Measurements from ENCODE around the gene FAM174C. TPM values are rescaled to one million over a fixed set of nuclear protein-coding genes. Genes with fewer than 3 reads are reported as not detected.

Gene FAM174C
- total RNA-seq, 1 experiment from 2014 or later, result 110 TPM

DNA sequence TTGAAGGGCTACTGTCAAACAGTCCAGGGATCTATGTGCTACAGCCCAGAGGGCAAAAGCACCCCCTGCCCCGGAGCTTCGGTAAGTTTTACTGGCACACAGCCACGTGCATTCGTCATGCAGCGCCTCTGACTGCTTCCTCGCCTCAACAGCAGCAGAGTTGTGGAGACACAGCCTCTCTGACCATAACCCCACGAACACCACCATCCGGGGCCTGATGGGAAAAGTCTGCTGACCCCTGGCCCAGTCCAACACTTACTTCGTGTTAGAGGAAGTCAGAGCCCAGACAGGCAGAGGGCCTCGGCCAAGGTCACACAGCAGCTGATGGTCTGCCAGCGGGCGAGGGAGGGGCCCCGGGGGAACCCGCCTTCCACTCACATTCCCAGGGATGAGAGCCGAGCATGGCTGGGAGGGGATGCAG, 42.7 kb upstream of the FAM174C start:
- POLR2A ChIA-PET (ENCODE audit: unreplicated experiment), result no interaction called here
- no peaks in the 10 kb centered on the region for H3K36me3 ChIP-seq (ENCODE audit: low read depth, low read length)
- intact Hi-C loops (cut with micrococcal nuclease), result no loop called here
- no peak overlapping the region for H3K4me2 ChIP-seq (ENCODE audit: low read length)
- no peaks in the 10 kb centered on the region for H3K9me2 ChIP-seq (replicated peaks; ENCODE audit: low read length)
- H2AFZ ChIP-seq (ENCODE audit: low read length), result no peak overlapping the region
- H4K20me1 ChIP-seq (ENCODE audit: low read length), result no peaks in the 10 kb centered on the region
- peak; percentile 42 for DNase-seq
- no peak for ATAC-seq
- BruUV-seq (replicated peaks), result no TSS peak
- H3K4me1 ChIP-seq (ENCODE audit: insufficient read depth, low read length), result peaks cover 11% of the 10 kb centered on the region
- H3K27ac ChIP-seq (ENCODE audit: low read length), result no peak overlapping the region; the same call in 1 of the 2 replicates
- no peaks in the 10 kb centered on the region for H3K79me2 ChIP-seq (ENCODE audit: low read length)
- no peak overlapping the region for H3K9ac ChIP-seq (ENCODE audit: low read length)
- no peaks in the 10 kb centered on the region for H3K9me3 ChIP-seq (ENCODE audit: low read length)
- H3K27me3 ChIP-seq (ENCODE audit: low read length), result no peaks in the 10 kb centered on the region
- H3K4me3 ChIP-seq (ENCODE audit: low read length), result no peak overlapping the region
- CTCF ChIA-PET, result no interaction called here
- no peaks in the 10 kb centered on the region for H3F3A ChIP-seq (ENCODE audit: low read length, unreplicated experiment)
- TF ChIP-seq EZH2phosphoT487 (IDR thresholded peaks at IDR 0.05; ENCODE audit: borderline replicate concordance, low read length) (no peak), EZH2 (IDR thresholded peaks at IDR 0.05; ENCODE audit: low read length, unreplicated experiment) (no peak)
- TF ChIP-seq, protein P1, sequence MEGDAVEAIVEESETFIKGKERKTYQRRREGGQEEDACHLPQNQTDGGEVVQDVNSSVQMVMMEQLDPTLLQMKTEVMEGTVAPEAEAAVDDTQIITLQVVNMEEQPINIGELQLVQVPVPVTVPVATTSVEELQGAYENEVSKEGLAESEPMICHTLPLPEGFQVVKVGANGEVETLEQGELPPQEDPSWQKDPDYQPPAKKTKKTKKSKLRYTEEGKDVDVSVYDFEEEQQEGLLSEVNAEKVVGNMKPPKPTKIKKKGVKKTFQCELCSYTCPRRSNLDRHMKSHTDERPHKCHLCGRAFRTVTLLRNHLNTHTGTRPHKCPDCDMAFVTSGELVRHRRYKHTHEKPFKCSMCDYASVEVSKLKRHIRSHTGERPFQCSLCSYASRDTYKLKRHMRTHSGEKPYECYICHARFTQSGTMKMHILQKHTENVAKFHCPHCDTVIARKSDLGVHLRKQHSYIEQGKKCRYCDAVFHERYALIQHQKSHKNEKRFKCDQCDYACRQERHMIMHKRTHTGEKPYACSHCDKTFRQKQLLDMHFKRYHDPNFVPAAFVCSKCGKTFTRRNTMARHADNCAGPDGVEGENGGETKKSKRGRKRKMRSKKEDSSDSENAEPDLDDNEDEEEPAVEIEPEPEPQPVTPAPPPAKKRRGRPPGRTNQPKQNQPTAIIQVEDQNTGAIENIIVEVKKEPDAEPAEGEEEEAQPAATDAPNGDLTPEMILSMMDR (conservative IDR thresholded peaks at IDR 0.05; ENCODE audit: low read depth, low read length), result no peak

DNA sequence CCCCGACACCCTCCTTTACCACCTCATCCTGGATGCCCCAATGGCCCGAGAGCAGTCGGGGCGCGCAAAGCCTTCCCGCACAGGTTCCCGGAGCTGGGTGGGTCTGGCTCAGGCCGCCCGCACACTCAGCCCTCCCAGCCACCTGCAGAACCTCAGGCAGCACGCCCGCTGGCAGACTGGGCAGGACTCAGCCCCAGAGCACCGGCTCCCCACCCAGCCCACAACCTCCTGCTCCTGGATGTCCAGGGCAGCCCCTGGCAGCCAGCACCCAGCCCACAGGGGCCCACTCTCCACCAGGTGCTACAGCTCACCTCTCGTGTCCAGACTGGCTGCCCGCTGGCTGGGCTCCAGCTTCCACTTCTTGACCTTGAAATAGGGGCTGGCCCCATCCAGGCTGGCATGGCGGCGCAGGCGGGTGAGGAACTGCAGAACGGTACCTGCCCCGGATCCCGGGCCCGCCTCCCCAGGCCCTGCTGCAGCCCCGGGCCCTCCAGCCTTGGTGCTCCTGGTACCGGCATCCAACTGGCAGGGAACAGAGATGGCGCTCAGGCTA, 42.1 kb upstream of the FAM174C start:
- H3K27ac ChIP-seq (ENCODE audit: low read length), result no peak overlapping the region
- H3K4me3 ChIP-seq (ENCODE audit: low read length), result no peak overlapping the region
- H4K20me1 ChIP-seq (ENCODE audit: low read length), result no peaks in the 10 kb centered on the region
- no TSS peak for BruUV-seq (replicated peaks)
- TF ChIP-seq, protein P1 (conservative IDR thresholded peaks at IDR 0.05; ENCODE audit: low read depth, low read length), result no peak
- TF ChIP-seq EZH2phosphoT487 (IDR thresholded peaks at IDR 0.05; ENCODE audit: borderline replicate concordance, low read length) (no peak), EZH2 (IDR thresholded peaks at IDR 0.05; ENCODE audit: low read length, unreplicated experiment) (no peak)
- H3K4me2 ChIP-seq (ENCODE audit: low read length), result no peak overlapping the region
- peaks cover 11% of the 10 kb centered on the region for H3K4me1 ChIP-seq (ENCODE audit: insufficient read depth, low read length)
- H3K9me3 ChIP-seq (ENCODE audit: low read length), result no peaks in the 10 kb centered on the region
- CTCF ChIA-PET, result no interaction called here
- H3K79me2 ChIP-seq (ENCODE audit: low read length), result no peaks in the 10 kb centered on the region
- ATAC-seq (no peak), DNase-seq (no peak)
- no peak overlapping the region for H2AFZ ChIP-seq (ENCODE audit: low read length)
- H3F3A ChIP-seq (ENCODE audit: low read length, unreplicated experiment), result no peaks in the 10 kb centered on the region
- intact Hi-C loops (cut with micrococcal nuclease), result no loop called here
- H3K9me2 ChIP-seq (replicated peaks; ENCODE audit: low read length), result no peaks in the 10 kb centered on the region
- no peaks in the 10 kb centered on the region for H3K36me3 ChIP-seq (ENCODE audit: low read depth, low read length)
- POLR2A ChIA-PET (ENCODE audit: unreplicated experiment), result no interaction called here
- no peaks in the 10 kb centered on the region for H3K27me3 ChIP-seq (ENCODE audit: low read length)
- H3K9ac ChIP-seq (ENCODE audit: low read length), result no peak overlapping the region

DNA sequence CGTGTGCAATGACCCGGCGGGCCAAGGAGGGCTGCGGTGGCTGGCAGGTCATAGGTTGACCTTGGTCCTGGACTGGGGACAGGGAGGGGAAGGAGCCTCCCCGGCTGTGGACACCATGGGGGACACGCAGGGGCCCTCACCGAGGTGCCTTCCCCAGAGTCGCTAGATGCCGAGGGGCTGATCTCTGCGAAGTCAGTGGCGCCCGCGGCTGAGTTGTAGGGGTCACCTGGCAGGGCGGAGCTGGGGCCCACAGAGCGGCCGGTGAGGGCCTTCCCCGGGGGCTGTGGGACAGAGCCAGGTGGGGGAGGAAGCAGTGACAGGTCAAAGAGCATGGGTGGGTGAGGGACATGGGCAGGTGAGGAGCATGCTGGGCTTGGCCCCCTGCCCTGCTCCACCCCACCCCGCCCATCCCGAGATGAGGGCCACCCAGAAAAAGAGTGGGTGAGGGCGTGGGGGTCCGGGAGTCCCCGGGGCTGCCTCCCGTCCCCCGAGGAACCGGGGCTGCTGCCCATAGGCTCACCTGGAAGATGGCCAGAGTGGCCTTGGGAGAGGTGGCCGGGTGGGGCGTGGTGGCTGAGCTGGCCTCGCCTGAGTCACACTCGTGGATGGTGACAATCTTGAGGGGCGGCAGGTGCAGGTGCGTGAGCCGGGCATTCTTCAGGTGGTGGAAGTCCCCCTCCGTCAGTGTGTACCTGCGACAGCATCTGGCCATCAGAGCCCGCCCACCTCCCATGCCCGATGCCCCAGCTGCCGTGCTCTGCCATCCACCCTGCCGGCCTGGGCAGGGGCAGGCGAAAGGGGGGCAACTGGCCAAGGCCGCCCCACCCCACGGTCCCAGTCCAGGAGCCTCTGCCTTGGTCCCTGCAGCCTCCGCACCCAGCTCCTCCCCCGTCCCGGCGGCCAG, 41.0 kb upstream of the FAM174C start:
- DNase-seq (no peak), ATAC-seq (no peak)
- H3K9ac ChIP-seq (ENCODE audit: low read length), result no peak overlapping the region
- no peak overlapping the region for H3K27ac ChIP-seq (ENCODE audit: low read length)
- no peaks in the 10 kb centered on the region for H3K27me3 ChIP-seq (ENCODE audit: low read length)
- no peaks in the 10 kb centered on the region for H3F3A ChIP-seq (ENCODE audit: low read length, unreplicated experiment)
- H3K4me3 ChIP-seq (ENCODE audit: low read length), result no peak overlapping the region
- no peaks in the 10 kb centered on the region for H3K9me2 ChIP-seq (replicated peaks; ENCODE audit: low read length)
- H4K20me1 ChIP-seq (ENCODE audit: low read length), result no peaks in the 10 kb centered on the region
- no peaks in the 10 kb centered on the region for H3K79me2 ChIP-seq (ENCODE audit: low read length)
- H3K36me3 ChIP-seq (ENCODE audit: low read depth, low read length), result no peaks in the 10 kb centered on the region
- BruUV-seq (replicated peaks), result no TSS peak
- ChIA-PET POLR2A (ENCODE audit: unreplicated experiment) (no interaction called here), CTCF (no interaction called here)
- intact Hi-C loops (cut with micrococcal nuclease), result no loop called here
- no peak for TF ChIP-seq EZH2 (IDR thresholded peaks at IDR 0.05; ENCODE audit: low read length, unreplicated experiment)
- TF ChIP-seq, protein P1 (conservative IDR thresholded peaks at IDR 0.05; ENCODE audit: low read depth, low read length), result no peak
- TF ChIP-seq EZH2phosphoT487 (IDR thresholded peaks at IDR 0.05; ENCODE audit: borderline replicate concordance, low read length), result no peak
- no peak overlapping the region for H2AFZ ChIP-seq (ENCODE audit: low read length)
- no peak overlapping the region for H3K4me2 ChIP-seq (ENCODE audit: low read length)
- H3K9me3 ChIP-seq (ENCODE audit: low read length), result no peaks in the 10 kb centered on the region
- peaks cover 11% of the 10 kb centered on the region for H3K4me1 ChIP-seq (ENCODE audit: insufficient read depth, low read length)
